HepG2 (cell line): ENCODE measurements around the gene TACO1. TPM values are rescaled to one million over a fixed set of nuclear protein-coding genes. Genes with fewer than 3 reads are reported as not detected.
A peak's percentile ranks its signal among the peaks of the same experiment; 100 is the strongest.

Source experiments
- CBFB ChIP-seq: sonication (generic); formaldehyde crosslinking; IDR thresholded peaks from 2 replicates; pipeline ENCODE4 v1.4.0; 2020; ENCODE audit warnings: missing genetic modification reagents
- ELF1 ChIP-seq: sonication (generic); formaldehyde crosslinking; IDR thresholded peaks from 2 replicates; pipeline ENCODE4 v1.4.0; 2020; ENCODE audit warnings: missing genetic modification reagents
- KDM2A ChIP-seq: sonication (generic); formaldehyde crosslinking; IDR thresholded peaks from 2 replicates; pipeline ENCODE4 v1.4.0; 2020; ENCODE audit warnings: low read depth, missing genetic modification reagents, borderline replicate concordance
- KDM3A ChIP-seq: IDR thresholded peaks from 2 replicates; pipeline ENCODE4 v1.6.1; 2018; ENCODE audit warnings: low read depth, missing compliant biosample characterization
- KLF16 ChIP-seq, 2 experiments: sonication (generic) in 1 of 2; formaldehyde crosslinking in 1 of 2; IDR thresholded peaks; 2 replicates each; pipeline versions ENCODE4 v1.6.1 to v1.8.0; 2016 to 2023; ENCODE audit warnings: missing genetic modification reagents in 2 of 2, missing compliant biosample characterization in 1 of 2
- POGZ ChIP-seq: sonication (generic); formaldehyde crosslinking; IDR thresholded peaks from 2 replicates; pipeline ENCODE4 v1.4.0; 2020; ENCODE audit warnings: mild to moderate bottlenecking, missing genetic modification reagents
- POLR2AphosphoS2 ChIP-seq: IDR thresholded peaks from 2 replicates; pipeline ENCODE4 v1.6.1; 2011; ENCODE audit warnings: low read depth, low read length, improper control_type of control experiment
- SIN3A ChIP-seq: IDR thresholded peaks from 2 replicates; pipeline ENCODE4 v1.6.1; 2011; ENCODE audit warnings: low read depth, mild to moderate bottlenecking, control low read depth, low read length, borderline replicate concordance
- TARDBP ChIP-seq: sonication (generic); formaldehyde crosslinking; IDR thresholded peaks from 2 replicates; pipeline ENCODE4 v1.8.0; 2022; ENCODE audit warnings: mild to moderate bottlenecking, missing genetic modification reagents
- YEATS2 ChIP-seq: sonication (generic); formaldehyde crosslinking; IDR thresholded peaks from 2 replicates; pipeline ENCODE4 v1.4.0; 2020; ENCODE audit warnings: missing genetic modification reagents, borderline replicate concordance
- ZNF562 ChIP-seq: sonication (generic); formaldehyde crosslinking; IDR thresholded peaks from 2 replicates; pipeline ENCODE4 v1.8.0; 2022; ENCODE audit warnings: missing genetic modification reagents, borderline replicate concordance
- ZNF709 ChIP-seq: sonication (generic); formaldehyde crosslinking; IDR thresholded peaks from 2 replicates; pipeline ENCODE4 v1.5.0; 2020; ENCODE audit warnings: mild to moderate bottlenecking, missing genetic modification reagents
- ZNF788 ChIP-seq: sonication (generic); formaldehyde crosslinking; IDR thresholded peaks from 2 replicates; pipeline ENCODE4 v1.5.0; 2020; ENCODE audit warnings: mild to moderate bottlenecking, missing genetic modification reagents, borderline replicate concordance
- polyA plus RNA-seq, 8 experiments: library from polyadenylated mRNA; depleted of rRNA in 3 of 8; stranded (reverse) in 7 of 8; unstranded in 1 of 8; fragments of >200 nt; fragmentation: Illumina TruSeq in 4 of 8; extraction: Trizol in 4 of 8; gene quantifications; 2 replicates each; pipeline versions ENCODE4 v1.2.1 to v1.2.3, GENCODE V29; 2011 to 2016; ENCODE audit warnings: low read depth in 4 of 8, missing spikeins in 1 of 8, mixed read lengths in 1 of 8; ENCODE audit not compliant: insufficient read depth in 1 of 8
- total RNA-seq, 5 experiments: library from RNA; depleted of rRNA; stranded (reverse); fragments of >200 nt; fragmentation: Illumina TruSeq; extraction: Trizol; gene quantifications; 2 replicates each; pipeline ENCODE4 v1.2.3, GENCODE V29; 2016; ENCODE audit warnings: low read depth in 1 of 5
- TF ChIP-seq, protein P1 (sequence below): sonication (generic); formaldehyde crosslinking; IDR thresholded peaks from 2 replicates; pipeline ENCODE4 v1.5.1; 2020; ENCODE audit warnings: mild to moderate bottlenecking, missing genetic modification reagents, moderate library complexity
- TF ChIP-seq, protein P2 (sequence below): sonication (generic); formaldehyde crosslinking; IDR thresholded peaks from 2 replicates; pipeline ENCODE4 v1.4.0; 2020; ENCODE audit warnings: missing genetic modification reagents
- TF ChIP-seq, protein P3 (sequence below): IDR thresholded peaks from 2 replicates; pipeline ENCODE4 v1.6.1; 2016; ENCODE audit warnings: missing compliant biosample characterization, missing genetic modification reagents, borderline replicate concordance
- TF ChIP-seq, protein P4 (sequence below): sonication (generic); formaldehyde crosslinking; IDR thresholded peaks from 2 replicates; pipeline ENCODE4 v1.4.0; 2020; ENCODE audit warnings: low read depth, mild to moderate bottlenecking, missing genetic modification reagents

The TACO1 gene
- total and polyA plus RNA-seq, 2 of the 13 experiments (the other 11 are each of a cell fraction or from before 2014, with no cell fraction given), result 34.7 to 53.6 TPM

DNA sequence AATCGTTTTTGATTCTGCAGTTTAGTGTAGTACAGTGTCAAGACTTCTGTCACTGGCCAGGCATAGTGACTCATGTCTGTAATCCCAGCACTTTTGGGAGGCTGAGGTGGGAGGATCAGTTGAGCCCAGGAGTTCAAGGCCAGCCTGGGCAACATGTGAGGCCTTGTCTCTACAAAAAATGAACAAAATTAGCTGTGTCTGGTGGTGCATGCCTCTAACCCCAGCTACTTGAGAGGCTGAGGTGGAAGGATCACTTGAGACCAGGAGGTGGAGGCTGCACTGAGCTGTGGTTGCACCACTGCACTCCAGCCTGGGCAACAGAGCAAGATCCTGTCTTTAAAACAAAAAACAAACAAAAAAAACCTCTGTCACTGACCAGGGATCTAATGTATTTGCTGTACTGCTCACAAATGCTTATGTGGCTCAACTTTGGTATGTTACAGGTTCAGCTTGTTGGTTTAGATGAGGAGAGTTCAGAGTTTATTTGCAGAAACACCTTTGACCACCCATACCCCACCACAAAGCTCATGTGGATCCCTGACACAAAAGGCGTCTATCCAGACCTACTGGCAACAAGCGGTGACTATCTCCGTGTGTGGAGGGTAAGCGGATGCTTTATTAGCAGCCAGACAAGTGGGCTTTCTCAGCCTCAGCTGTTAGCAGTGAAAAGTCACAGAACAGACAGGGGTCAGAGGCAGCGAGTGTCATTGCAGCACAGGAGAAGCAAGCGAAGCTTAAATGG lies 22.5 kb upstream of the TACO1 start (continued):
- TF ChIP-seq, protein P1, sequence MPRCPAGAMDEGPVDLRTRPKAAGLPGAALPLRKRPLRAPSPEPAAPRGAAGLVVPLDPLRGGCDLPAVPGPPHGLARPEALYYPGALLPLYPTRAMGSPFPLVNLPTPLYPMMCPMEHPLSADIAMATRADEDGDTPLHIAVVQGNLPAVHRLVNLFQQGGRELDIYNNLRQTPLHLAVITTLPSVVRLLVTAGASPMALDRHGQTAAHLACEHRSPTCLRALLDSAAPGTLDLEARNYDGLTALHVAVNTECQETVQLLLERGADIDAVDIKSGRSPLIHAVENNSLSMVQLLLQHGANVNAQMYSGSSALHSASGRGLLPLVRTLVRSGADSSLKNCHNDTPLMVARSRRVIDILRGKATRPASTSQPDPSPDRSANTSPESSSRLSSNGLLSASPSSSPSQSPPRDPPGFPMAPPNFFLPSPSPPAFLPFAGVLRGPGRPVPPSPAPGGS (CRISPR knock-in tag), result no peak; the same call in 1 of the 2 replicates
- TF ChIP-seq ZNF788 (peak; percentile 67; the same call in 1 of the 2 replicates), KLF16 (CRISPR knock-in tag; IDR thresholded peaks at IDR 0.05) (peak in 1 of 2 experiments; percentile 85; a peak in 2 of 4 replicates), SIN3A (peak; percentile 58; the same call in 1 of the 2 replicates), KDM2A (peak; percentile 76; the same call in 1 of the 2 replicates), YEATS2 (CRISPR knock-in tag) (peak; percentile 29; the same call in 1 of the 2 replicates), POLR2AphosphoS2 (no peak), TARDBP (CRISPR knock-in tag) (peak; percentile 94), KDM3A (peak; percentile 63), CBFB (CRISPR knock-in tag) (peak; percentile 72; the same call in 1 of the 2 replicates), ELF1 (CRISPR knock-in tag) (peak; percentile 56; the same call in 1 of the 2 replicates), POGZ (CRISPR knock-in tag) (peak; percentile 97), ZNF562 (CRISPR knock-in tag) (no peak), ZNF709 (peak; percentile 67; the same call in 1 of the 2 replicates)
- TF ChIP-seq, protein P2, sequence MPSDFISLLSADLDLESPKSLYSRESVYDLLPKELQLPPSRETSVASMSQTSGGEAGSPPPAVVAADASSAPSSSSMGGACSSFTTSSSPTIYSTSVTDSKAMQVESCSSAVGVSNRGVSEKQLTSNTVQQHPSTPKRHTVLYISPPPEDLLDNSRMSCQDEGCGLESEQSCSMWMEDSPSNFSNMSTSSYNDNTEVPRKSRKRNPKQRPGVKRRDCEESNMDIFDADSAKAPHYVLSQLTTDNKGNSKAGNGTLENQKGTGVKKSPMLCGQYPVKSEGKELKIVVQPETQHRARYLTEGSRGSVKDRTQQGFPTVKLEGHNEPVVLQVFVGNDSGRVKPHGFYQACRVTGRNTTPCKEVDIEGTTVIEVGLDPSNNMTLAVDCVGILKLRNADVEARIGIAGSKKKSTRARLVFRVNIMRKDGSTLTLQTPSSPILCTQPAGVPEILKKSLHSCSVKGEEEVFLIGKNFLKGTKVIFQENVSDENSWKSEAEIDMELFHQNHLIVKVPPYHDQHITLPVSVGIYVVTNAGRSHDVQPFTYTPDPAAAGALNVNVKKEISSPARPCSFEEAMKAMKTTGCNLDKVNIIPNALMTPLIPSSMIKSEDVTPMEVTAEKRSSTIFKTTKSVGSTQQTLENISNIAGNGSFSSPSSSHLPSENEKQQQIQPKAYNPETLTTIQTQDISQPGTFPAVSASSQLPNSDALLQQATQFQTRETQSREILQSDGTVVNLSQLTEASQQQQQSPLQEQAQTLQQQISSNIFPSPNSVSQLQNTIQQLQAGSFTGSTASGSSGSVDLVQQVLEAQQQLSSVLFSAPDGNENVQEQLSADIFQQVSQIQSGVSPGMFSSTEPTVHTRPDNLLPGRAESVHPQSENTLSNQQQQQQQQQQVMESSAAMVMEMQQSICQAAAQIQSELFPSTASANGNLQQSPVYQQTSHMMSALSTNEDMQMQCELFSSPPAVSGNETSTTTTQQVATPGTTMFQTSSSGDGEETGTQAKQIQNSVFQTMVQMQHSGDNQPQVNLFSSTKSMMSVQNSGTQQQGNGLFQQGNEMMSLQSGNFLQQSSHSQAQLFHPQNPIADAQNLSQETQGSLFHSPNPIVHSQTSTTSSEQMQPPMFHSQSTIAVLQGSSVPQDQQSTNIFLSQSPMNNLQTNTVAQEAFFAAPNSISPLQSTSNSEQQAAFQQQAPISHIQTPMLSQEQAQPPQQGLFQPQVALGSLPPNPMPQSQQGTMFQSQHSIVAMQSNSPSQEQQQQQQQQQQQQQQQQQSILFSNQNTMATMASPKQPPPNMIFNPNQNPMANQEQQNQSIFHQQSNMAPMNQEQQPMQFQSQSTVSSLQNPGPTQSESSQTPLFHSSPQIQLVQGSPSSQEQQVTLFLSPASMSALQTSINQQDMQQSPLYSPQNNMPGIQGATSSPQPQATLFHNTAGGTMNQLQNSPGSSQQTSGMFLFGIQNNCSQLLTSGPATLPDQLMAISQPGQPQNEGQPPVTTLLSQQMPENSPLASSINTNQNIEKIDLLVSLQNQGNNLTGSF, result no peak
- TF ChIP-seq, protein P3, sequence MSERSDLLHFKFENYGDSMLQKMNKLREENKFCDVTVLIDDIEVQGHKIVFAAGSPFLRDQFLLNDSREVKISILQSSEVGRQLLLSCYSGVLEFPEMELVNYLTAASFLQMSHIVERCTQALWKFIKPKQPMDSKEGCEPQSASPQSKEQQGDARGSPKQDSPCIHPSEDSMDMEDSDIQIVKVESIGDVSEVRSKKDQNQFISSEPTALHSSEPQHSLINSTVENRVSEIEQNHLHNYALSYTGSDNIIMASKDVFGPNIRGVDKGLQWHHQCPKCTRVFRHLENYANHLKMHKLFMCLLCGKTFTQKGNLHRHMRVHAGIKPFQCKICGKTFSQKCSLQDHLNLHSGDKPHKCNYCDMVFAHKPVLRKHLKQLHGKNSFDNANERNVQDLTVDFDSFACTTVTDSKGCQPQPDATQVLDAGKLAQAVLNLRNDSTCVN (CRISPR knock-in tag), result peak; percentile 61; the same call in 1 of the 2 replicates
- TF ChIP-seq, protein P4, sequence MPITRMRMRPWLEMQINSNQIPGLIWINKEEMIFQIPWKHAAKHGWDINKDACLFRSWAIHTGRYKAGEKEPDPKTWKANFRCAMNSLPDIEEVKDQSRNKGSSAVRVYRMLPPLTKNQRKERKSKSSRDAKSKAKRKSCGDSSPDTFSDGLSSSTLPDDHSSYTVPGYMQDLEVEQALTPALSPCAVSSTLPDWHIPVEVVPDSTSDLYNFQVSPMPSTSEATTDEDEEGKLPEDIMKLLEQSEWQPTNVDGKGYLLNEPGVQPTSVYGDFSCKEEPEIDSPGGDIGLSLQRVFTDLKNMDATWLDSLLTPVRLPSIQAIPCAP (CRISPR knock-in tag), result no peak
